MM.1S (cell line): ENCODE measurements around the gene HSD17B13.

ENCODE experiments used
- DNase-seq: peaks from one replicate; pipeline ENCODE4 v3.0.0-alpha.2; 2015
- H2AFZ ChIP-seq: fragments of 300-600 bp; sonication (generic); 2 replicates; pipeline ENCODE4 v1.6.0; 2016; ENCODE audit warnings: antibody characterized with exemption, low read length
- H3F3A ChIP-seq: fragments of 300-600 bp; sonication (generic); 2 replicates; pipeline ENCODE4 v1.6.1; 2016; ENCODE audit warnings: mild to moderate bottlenecking, antibody characterized with exemption, low read length, moderate library complexity, mixed read lengths; ENCODE audit not compliant: insufficient read depth
- H3K27ac ChIP-seq: fragments of 300-600 bp; sonication (generic); 2 replicates; pipeline ENCODE4 v1.5.1; 2016; ENCODE audit warnings: mild to moderate bottlenecking, low read length
- H3K27me3 ChIP-seq: fragments of 300-600 bp; sonication (generic); replicated peaks from 2 replicates; pipeline ENCODE4 v1.6.0; 2016; ENCODE audit warnings: low read length; ENCODE audit not compliant: insufficient read depth
- H3K36me3 ChIP-seq: fragments of 300-600 bp; sonication (generic); replicated peaks from 2 replicates; pipeline ENCODE4 v1.6.1; 2016; ENCODE audit warnings: mild to moderate bottlenecking, low read length, mixed read lengths; ENCODE audit not compliant: insufficient read depth
- H3K4me1 ChIP-seq: fragments of 300-600 bp; sonication (generic); 2 replicates; pipeline ENCODE4 v1.6.1; 2016; ENCODE audit warnings: low read length, mixed read lengths
- H3K4me2 ChIP-seq: fragments of 300-600 bp; sonication (generic); 2 replicates; pipeline ENCODE4 v1.6.0; 2016; ENCODE audit warnings: low read depth, low read length
- H3K4me3 ChIP-seq: fragments of 300-600 bp; sonication (generic); 2 replicates; pipeline ENCODE4 v1.5.1; 2016; ENCODE audit warnings: low read length, mixed read lengths
- H3K79me2 ChIP-seq: fragments of 300-600 bp; sonication (generic); 2 replicates; pipeline ENCODE4 v1.6.1; 2016; ENCODE audit warnings: mixed run types, low read length, mixed read lengths
- H3K9ac ChIP-seq: fragments of 300-600 bp; sonication (generic); 2 replicates; pipeline ENCODE4 v1.6.1; 2016; ENCODE audit warnings: low read length, mixed read lengths
- H3K9me2 ChIP-seq: fragments of 300-600 bp; sonication (generic); replicated peaks from 2 replicates; pipeline ENCODE4 v1.6.1; 2016; ENCODE audit warnings: mild to moderate bottlenecking, low read length, mixed read lengths; ENCODE audit not compliant: insufficient read depth
- H3K9me3 ChIP-seq: fragments of 300-600 bp; sonication (generic); replicated peaks from 2 replicates; pipeline ENCODE4 v1.6.1; 2016; ENCODE audit warnings: mild to moderate bottlenecking, low read length, mixed read lengths; ENCODE audit not compliant: insufficient read depth
- H4K20me1 ChIP-seq: fragments of 300-600 bp; sonication (generic); 2 replicates; pipeline ENCODE4 v1.6.1; 2016; ENCODE audit warnings: mild to moderate bottlenecking, low read length, moderate library complexity, mixed read lengths; ENCODE audit not compliant: insufficient read depth
- EZH2 ChIP-seq: fragments of 300-600 bp; sonication (generic); optimal IDR thresholded peaks from 2 replicates; pipeline ENCODE3; 2017; ENCODE audit warnings: low read depth, mild to moderate bottlenecking, antibody characterized with exemption, low read length, mixed read lengths
- EZH2phosphoT487 ChIP-seq: fragments of 300-600 bp; sonication (generic); IDR thresholded peaks from 2 replicates; pipeline ENCODE4 v1.6.1; 2018; ENCODE audit warnings: antibody characterized with exemption, low read length
- TF ChIP-seq, protein P1 (sequence below): fragments of 300-600 bp; sonication (generic); IDR thresholded peaks from 2 replicates; pipeline ENCODE4 v1.5.1; 2016; ENCODE audit warnings: antibody characterized with exemption, low read length, mixed read lengths

HSD17B13 gene

DNA sequence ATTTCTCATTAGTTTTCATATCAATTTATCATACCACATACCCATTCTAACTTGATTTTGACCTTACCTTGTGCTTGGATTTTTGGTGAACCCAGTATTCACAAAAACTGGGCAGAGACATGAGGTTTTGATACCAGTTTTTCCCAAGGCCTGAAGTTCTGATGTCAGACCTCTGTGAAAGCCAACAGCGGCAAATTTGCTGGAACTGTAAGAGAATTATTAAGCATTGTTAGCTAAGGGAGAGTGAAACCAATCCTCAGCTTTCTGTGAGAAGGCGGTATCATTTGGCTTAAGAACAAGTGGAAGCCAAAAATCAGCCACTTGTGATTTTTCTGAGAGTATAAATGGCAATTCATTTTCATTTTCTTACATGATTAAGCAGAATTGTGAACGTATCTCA is 8.9 kb downstream of the HSD17B13 start:
- no peak overlapping the region for H2AFZ ChIP-seq
- no peak for DNase-seq
- H3K27ac ChIP-seq: no peak overlapping the region
- no peak overlapping the region for H3K4me2 ChIP-seq
- H3K4me1 ChIP-seq: no peaks in the 10 kb centered on the region
- no peaks in the 10 kb centered on the region for H3K79me2 ChIP-seq
- H3K36me3 ChIP-seq: no peaks in the 10 kb centered on the region
- no peaks in the 10 kb centered on the region for H4K20me1 ChIP-seq
- TF ChIP-seq EZH2 (no peak), EZH2phosphoT487 (no peak)
- TF ChIP-seq, protein P1, sequence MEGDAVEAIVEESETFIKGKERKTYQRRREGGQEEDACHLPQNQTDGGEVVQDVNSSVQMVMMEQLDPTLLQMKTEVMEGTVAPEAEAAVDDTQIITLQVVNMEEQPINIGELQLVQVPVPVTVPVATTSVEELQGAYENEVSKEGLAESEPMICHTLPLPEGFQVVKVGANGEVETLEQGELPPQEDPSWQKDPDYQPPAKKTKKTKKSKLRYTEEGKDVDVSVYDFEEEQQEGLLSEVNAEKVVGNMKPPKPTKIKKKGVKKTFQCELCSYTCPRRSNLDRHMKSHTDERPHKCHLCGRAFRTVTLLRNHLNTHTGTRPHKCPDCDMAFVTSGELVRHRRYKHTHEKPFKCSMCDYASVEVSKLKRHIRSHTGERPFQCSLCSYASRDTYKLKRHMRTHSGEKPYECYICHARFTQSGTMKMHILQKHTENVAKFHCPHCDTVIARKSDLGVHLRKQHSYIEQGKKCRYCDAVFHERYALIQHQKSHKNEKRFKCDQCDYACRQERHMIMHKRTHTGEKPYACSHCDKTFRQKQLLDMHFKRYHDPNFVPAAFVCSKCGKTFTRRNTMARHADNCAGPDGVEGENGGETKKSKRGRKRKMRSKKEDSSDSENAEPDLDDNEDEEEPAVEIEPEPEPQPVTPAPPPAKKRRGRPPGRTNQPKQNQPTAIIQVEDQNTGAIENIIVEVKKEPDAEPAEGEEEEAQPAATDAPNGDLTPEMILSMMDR: no peak
- no peaks in the 10 kb centered on the region for H3K9me3 ChIP-seq
- H3K4me3 ChIP-seq: no peak overlapping the region
- no peaks in the 10 kb centered on the region for H3F3A ChIP-seq
- H3K27me3 ChIP-seq: no peaks in the 10 kb centered on the region
- H3K9me2 ChIP-seq: no peaks in the 10 kb centered on the region
- H3K9ac ChIP-seq: no peak overlapping the region

DNA sequence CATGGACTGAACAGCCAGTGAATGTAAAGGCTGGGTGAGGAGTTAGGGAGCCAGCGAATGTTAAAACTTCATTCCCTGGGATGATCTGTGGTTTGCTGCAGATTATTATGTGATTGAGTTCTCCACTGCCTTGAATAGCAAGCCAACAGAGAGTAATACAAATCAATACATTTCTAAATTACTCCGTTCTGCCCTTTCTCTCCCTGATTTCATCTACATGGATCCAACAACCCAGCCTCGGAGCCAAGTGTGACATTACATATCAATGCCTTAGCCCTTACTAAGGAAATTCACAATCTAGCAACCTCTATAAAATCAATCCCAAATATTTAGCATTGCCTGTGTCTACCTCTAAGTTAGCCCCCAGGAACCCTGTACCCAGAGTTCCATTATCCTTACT is 11.0 kb downstream of the HSD17B13 start:
- Histone ChIP-seq H3F3A (no peaks in the 10 kb centered on the region), H3K36me3 (no peaks in the 10 kb centered on the region), H3K4me2 (no peak overlapping the region), H4K20me1 (no peaks in the 10 kb centered on the region), H3K9ac (no peak overlapping the region), H3K27me3 (no peaks in the 10 kb centered on the region), H3K4me3 (no peak overlapping the region), H3K4me1 (no peaks in the 10 kb centered on the region), H3K79me2 (no peaks in the 10 kb centered on the region), H3K27ac (no peak overlapping the region), H3K9me2 (no peaks in the 10 kb centered on the region), H3K9me3 (no peaks in the 10 kb centered on the region), H2AFZ (no peak overlapping the region)
- no peak for TF ChIP-seq EZH2phosphoT487
- TF ChIP-seq EZH2: no peak
- TF ChIP-seq, protein P1: no peak
- no peak for DNase-seq

DNA sequence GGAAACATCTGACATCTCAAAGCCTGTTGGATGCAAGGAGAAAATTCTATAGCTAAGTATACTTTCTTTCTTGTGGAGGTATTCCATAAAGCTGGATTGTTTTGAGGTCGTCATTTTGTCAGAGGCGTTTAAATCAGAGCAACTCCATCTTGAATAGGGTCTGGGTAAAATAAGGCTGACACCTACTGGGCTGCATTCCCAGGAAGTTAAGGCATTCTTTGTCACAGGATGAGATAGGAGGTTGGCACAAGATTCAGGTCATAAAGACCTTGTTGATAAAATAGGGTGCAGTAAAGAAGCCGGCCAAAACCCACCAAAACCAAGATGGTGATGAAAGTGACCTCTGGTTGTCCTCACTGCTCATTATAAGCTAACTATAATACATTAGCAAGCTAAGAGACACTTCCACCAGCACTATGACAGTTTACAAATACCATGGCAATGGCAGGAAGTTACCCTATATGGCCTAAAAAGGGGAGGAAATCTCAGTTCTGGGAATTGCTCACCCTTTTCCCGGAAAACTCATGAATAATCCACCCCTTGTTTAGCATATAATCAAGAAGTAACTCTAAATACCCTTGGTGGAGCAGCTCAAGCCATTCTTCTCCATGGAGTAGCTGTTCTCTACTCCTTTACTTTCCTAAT is 11.9 kb downstream of the HSD17B13 start:
- Histone ChIP-seq H2AFZ (no peak overlapping the region), H3K79me2 (no peaks in the 10 kb centered on the region), H3F3A (no peaks in the 10 kb centered on the region), H3K9me2 (no peaks in the 10 kb centered on the region), H3K9me3 (no peaks in the 10 kb centered on the region), H3K9ac (no peak overlapping the region), H3K4me1 (no peaks in the 10 kb centered on the region), H3K27me3 (no peaks in the 10 kb centered on the region), H3K27ac (no peak overlapping the region), H3K36me3 (no peaks in the 10 kb centered on the region), H3K4me3 (no peak overlapping the region), H3K4me2 (no peak overlapping the region), H4K20me1 (no peaks in the 10 kb centered on the region)
- TF ChIP-seq EZH2phosphoT487: no peak
- no peak for TF ChIP-seq EZH2
- TF ChIP-seq, protein P1: no peak
- DNase-seq: no peak
